IPS-20b (cell line): ENCODE measurements around the gene UBL4A.
A peak's percentile ranks its signal among the peaks of the same experiment; 100 is the strongest.

Experiments
- H3K27ac ChIP-seq: one replicate; pipeline ENCODE4 v1.5.1; 2013; ENCODE audit warnings: low read length
- H3K27me3 ChIP-seq: 2 replicates; pipeline ENCODE4 v1.6.1; 2013; ENCODE audit warnings: mild to moderate bottlenecking, low read length, inconsistent platforms; ENCODE audit not compliant: insufficient read depth
- H3K36me3 ChIP-seq: 2 replicates; pipeline ENCODE4 v1.6.1; 2013; ENCODE audit warnings: low read depth, mild to moderate bottlenecking, inconsistent platforms, low read length, moderate library complexity; ENCODE audit not compliant: insufficient read depth
- H3K4me1 ChIP-seq: 2 replicates; pipeline ENCODE4 v1.6.1; 2013; ENCODE audit warnings: mild to moderate bottlenecking, control low read depth, inconsistent platforms, low read length, moderate library complexity; ENCODE audit not compliant: insufficient read depth
- H3K4me3 ChIP-seq: 2 replicates; pipeline ENCODE4 v1.5.1; 2013; ENCODE audit warnings: mild to moderate bottlenecking, low read length, inconsistent platforms
- H3K9ac ChIP-seq: 2 replicates; pipeline ENCODE4 v1.6.1; 2013; ENCODE audit warnings: low read depth, mild to moderate bottlenecking, inconsistent platforms, low read length, moderate library complexity
- H3K9me3 ChIP-seq: 2 replicates; pipeline ENCODE4 v1.6.1; 2013; ENCODE audit warnings: mild to moderate bottlenecking, low read depth, low read length, inconsistent platforms; ENCODE audit not compliant: insufficient read depth

The UBL4A gene

GRCh38 chrX:154488336-154489075 lies 2.1 kb upstream of the UBL4A start:
- H3K4me1 ChIP-seq: no peaks in the 10 kb centered on the region
- H3K27me3 ChIP-seq: peaks cover 7% of the 10 kb centered on the region; the same call in 1 of the 2 replicates
- no peaks in the 10 kb centered on the region for H3K36me3 ChIP-seq
- no peak overlapping the region for H3K4me3 ChIP-seq
- no peaks in the 10 kb centered on the region for H3K9me3 ChIP-seq
- no peak overlapping the region for H3K27ac ChIP-seq
- H3K9ac ChIP-seq: no peak overlapping the region

GRCh38 chrX:154487518-154488290 lies 1.3 kb upstream of the UBL4A start:
- no peaks in the 10 kb centered on the region for H3K36me3 ChIP-seq
- no peaks in the 10 kb centered on the region for H3K4me1 ChIP-seq
- peaks cover 7% of the 10 kb centered on the region; the same call in 1 of the 2 replicates for H3K27me3 ChIP-seq
- no peak overlapping the region for H3K27ac ChIP-seq
- H3K9me3 ChIP-seq: no peaks in the 10 kb centered on the region
- no peak overlapping the region for H3K9ac ChIP-seq
- no peak overlapping the region for H3K4me3 ChIP-seq

- peak overlapping the region; percentile 62 for H3K4me3 ChIP-seq
- H3K9me3 ChIP-seq: no peaks in the 10 kb centered on the region
- H3K9ac ChIP-seq: peak overlapping the region; percentile 45; the same call in 1 of the 2 replicates
- no peaks in the 10 kb centered on the region for H3K36me3 ChIP-seq
- peaks cover 7% of the 10 kb centered on the region; the same call in 1 of the 2 replicates for H3K27me3 ChIP-seq
- H3K27ac ChIP-seq: no peak overlapping the region
- H3K4me1 ChIP-seq: no peaks in the 10 kb centered on the region
These were observed 391 bp downstream of the UBL4A start for GRCh38 chrX:154486052-154486395.

- H3K9me3 ChIP-seq: no peaks in the 10 kb centered on the region
- H3K36me3 ChIP-seq: no peaks in the 10 kb centered on the region
- H3K9ac ChIP-seq: peak overlapping the region; percentile 45; the same call in 1 of the 2 replicates
- no peaks in the 10 kb centered on the region for H3K4me1 ChIP-seq
- H3K4me3 ChIP-seq: peak overlapping the region; percentile 62
- H3K27me3 ChIP-seq: peaks cover 7% of the 10 kb centered on the region; the same call in 1 of the 2 replicates
- H3K27ac ChIP-seq: no peak overlapping the region
These were observed 1.0 kb downstream of the UBL4A start for GRCh38 chrX:154485150-154486051.

GRCh38 chrX:154484255-154485149 lies 1.9 kb downstream of the UBL4A start:
- H3K4me3 ChIP-seq: no peak overlapping the region
- peaks cover 3% of the 10 kb centered on the region; the same call in 1 of the 2 replicates for H3K27me3 ChIP-seq
- H3K4me1 ChIP-seq: no peaks in the 10 kb centered on the region
- H3K36me3 ChIP-seq: no peaks in the 10 kb centered on the region
- no peak overlapping the region for H3K9ac ChIP-seq
- H3K27ac ChIP-seq: no peak overlapping the region
- H3K9me3 ChIP-seq: no peaks in the 10 kb centered on the region

GRCh38 chrX:154483325-154483724 lies 3.1 kb downstream of the UBL4A start:
- Histone ChIP-seq H3K4me3 (no peak overlapping the region), H3K4me1 (no peaks in the 10 kb centered on the region), H3K27ac (no peak overlapping the region), H3K36me3 (no peaks in the 10 kb centered on the region), H3K9me3 (no peaks in the 10 kb centered on the region), H3K9ac (no peak overlapping the region), H3K27me3 (no peaks in the 10 kb centered on the region; the same call in 1 of the 2 replicates)

GRCh38 chrX:154482786-154483185 lies 3.6 kb downstream of the UBL4A start:
- H3K27ac ChIP-seq: no peak overlapping the region
- H3K36me3 ChIP-seq: no peaks in the 10 kb centered on the region
- H3K4me3 ChIP-seq: no peak overlapping the region
- H3K27me3 ChIP-seq: no peaks in the 10 kb centered on the region; the same call in 1 of the 2 replicates
- no peaks in the 10 kb centered on the region for H3K9me3 ChIP-seq
- no peak overlapping the region for H3K9ac ChIP-seq
- H3K4me1 ChIP-seq: no peaks in the 10 kb centered on the region

GRCh38 chrX:154481911-154482601 lies 4.4 kb downstream of the UBL4A start:
- Histone ChIP-seq H3K4me3 (no peak overlapping the region), H3K4me1 (no peaks in the 10 kb centered on the region), H3K9ac (no peak overlapping the region)

GRCh38 chrX:154481195-154481594 lies 5.2 kb downstream of the UBL4A start:
- Histone ChIP-seq H3K36me3 (no peaks in the 10 kb centered on the region), H3K27ac (no peak overlapping the region)

More at GRCh38 chrX:154481911-154482601, 4.4 kb downstream of the UBL4A start:
- no peak overlapping the region for H3K27ac ChIP-seq
- no peaks in the 10 kb centered on the region for H3K9me3 ChIP-seq
- H3K27me3 ChIP-seq: no peaks in the 10 kb centered on the region; the same call in 1 of the 2 replicates
- H3K36me3 ChIP-seq: no peaks in the 10 kb centered on the region

More at GRCh38 chrX:154481195-154481594, 5.2 kb downstream of the UBL4A start:
- no peaks in the 10 kb centered on the region; the same call in 1 of the 2 replicates for H3K27me3 ChIP-seq
- no peak overlapping the region for H3K4me3 ChIP-seq
- no peaks in the 10 kb centered on the region for H3K9me3 ChIP-seq
- H3K9ac ChIP-seq: no peak overlapping the region
- H3K4me1 ChIP-seq: no peaks in the 10 kb centered on the region
